H9 (cell line): Measurements from ENCODE around the gene MISP3. TPM values are rescaled to one million over a fixed set of nuclear protein-coding genes. Genes with fewer than 3 reads are reported as not detected.

ENCODE experiments used
- DNase-seq: peaks from one replicate; pipeline ENCODE4 v3.0.0-alpha.2; 2017
- H2AFZ ChIP-seq: one replicate; pipeline ENCODE4 v1.6.1; 2013; ENCODE audit warnings: mild to moderate bottlenecking, low read length, control low read depth, moderate library complexity
- H2AK5ac ChIP-seq: 2 replicates; pipeline ENCODE4 v1.6.1; 2013; ENCODE audit warnings: low read length, control low read depth, mixed read lengths; ENCODE audit not compliant: insufficient read length
- H2BK120ac ChIP-seq: one replicate; pipeline ENCODE4 v1.6.1; 2013; ENCODE audit warnings: low read depth, mild to moderate bottlenecking, low read length, control low read depth, inconsistent platforms; ENCODE audit not compliant: poor library complexity, severe bottlenecking
- H2BK12ac ChIP-seq: 2 replicates; pipeline ENCODE4 v1.6.1; 2013; ENCODE audit warnings: low read length, control low read depth, mixed read lengths, low read depth; ENCODE audit not compliant: insufficient read length
- H2BK15ac ChIP-seq: 2 replicates; pipeline ENCODE4 v1.6.1; 2013; ENCODE audit warnings: low read depth, low read length, control low read depth
- H2BK20ac ChIP-seq: one replicate; pipeline ENCODE4 v1.6.1; 2013; ENCODE audit warnings: low read depth, mild to moderate bottlenecking, low read length, control low read depth, inconsistent platforms; ENCODE audit not compliant: poor library complexity, severe bottlenecking
- H2BK5ac ChIP-seq: 2 replicates; pipeline ENCODE4 v1.6.1; 2013; ENCODE audit warnings: low read length, control low read depth, mixed read lengths; ENCODE audit not compliant: insufficient read length
- H3K14ac ChIP-seq: 2 replicates; pipeline ENCODE4 v1.6.1; 2013; ENCODE audit warnings: low read length, control low read depth; ENCODE audit not compliant: insufficient read depth
- H3K18ac ChIP-seq: 2 replicates; pipeline ENCODE4 v1.6.1; 2013; ENCODE audit warnings: low read depth, mild to moderate bottlenecking, mixed read lengths, low read length, control low read depth; ENCODE audit not compliant: insufficient read length
- H3K23ac ChIP-seq: 2 replicates; pipeline ENCODE4 v1.6.1; 2013; ENCODE audit warnings: low read length, control low read depth, mixed read lengths, low read depth; ENCODE audit not compliant: insufficient read length
- H3K23me2 ChIP-seq: 2 replicates; pipeline ENCODE4 v1.6.1; 2013; ENCODE audit warnings: low read depth, mild to moderate bottlenecking, mixed read lengths, low read length, control low read depth; ENCODE audit not compliant: insufficient read length, poor library complexity, severe bottlenecking
- H3K27ac ChIP-seq: 2 replicates; pipeline ENCODE4 v1.5.1; 2013; ENCODE audit warnings: low read length, control low read depth, mixed read lengths, low read depth; ENCODE audit not compliant: insufficient read length
- H3K27me3 ChIP-seq: 2 replicates; pipeline ENCODE4 v1.6.1; 2013; ENCODE audit warnings: low read length, control low read depth, inconsistent platforms; ENCODE audit not compliant: insufficient read depth
- H3K4ac ChIP-seq: 2 replicates; pipeline ENCODE4 v1.6.1; 2013; ENCODE audit warnings: low read depth, mild to moderate bottlenecking, control low read depth, inconsistent platforms, low read length, moderate library complexity
- H3K4me1 ChIP-seq: 2 replicates; pipeline ENCODE4 v1.6.1; 2013; ENCODE audit warnings: low read length, control low read depth, inconsistent platforms; ENCODE audit not compliant: insufficient read depth
- H3K4me2 ChIP-seq: 2 replicates; pipeline ENCODE4 v1.6.1; 2013; ENCODE audit warnings: low read length, control low read depth, mixed read lengths; ENCODE audit not compliant: insufficient read length, insufficient read depth
- H3K56ac ChIP-seq: 2 replicates; pipeline ENCODE4 v1.6.1; 2013; ENCODE audit warnings: low read depth, mild to moderate bottlenecking, mixed read lengths, low read length, control low read depth; ENCODE audit not compliant: insufficient read length
- H3K79me1 ChIP-seq: 2 replicates; pipeline ENCODE4 v1.6.1; 2013; ENCODE audit warnings: low read depth, mild to moderate bottlenecking, moderate library complexity, low read length, control low read depth, inconsistent platforms; ENCODE audit not compliant: insufficient read depth, poor library complexity, severe bottlenecking
- H3K79me2 ChIP-seq: 2 replicates; pipeline ENCODE4 v1.6.1; 2013; ENCODE audit warnings: low read length, control low read depth, inconsistent platforms; ENCODE audit not compliant: insufficient read depth
- H3K9ac ChIP-seq: 2 replicates; pipeline ENCODE4 v1.6.1; 2013; ENCODE audit warnings: low read length, control low read depth, mixed read lengths; ENCODE audit not compliant: insufficient read length; ENCODE audit errors: extremely low read depth
- H3K9me3 ChIP-seq: one replicate; pipeline ENCODE4 v1.6.1; 2013; ENCODE audit warnings: low read depth, low read length, inconsistent platforms; ENCODE audit not compliant: control insufficient read depth
- H3T11ph ChIP-seq: one replicate; pipeline ENCODE4 v1.6.1; 2013; ENCODE audit warnings: mild to moderate bottlenecking, low read length, control low read depth, inconsistent platforms
- H4K20me1 ChIP-seq: one replicate; pipeline ENCODE4 v1.6.1; 2013; ENCODE audit not compliant: control insufficient read depth, insufficient read length, insufficient read depth
- H4K5ac ChIP-seq: 2 replicates; pipeline ENCODE4 v1.6.1; 2013; ENCODE audit warnings: low read depth, mild to moderate bottlenecking, mixed read lengths, low read length, control low read depth; ENCODE audit not compliant: insufficient read length
- H4K8ac ChIP-seq: replicated peaks from 2 replicates; pipeline ENCODE4 v1.6.1; 2013; ENCODE audit warnings: low read length, control low read depth, mixed read lengths, low read depth; ENCODE audit not compliant: insufficient read length
- H4K91ac ChIP-seq: 2 replicates; pipeline ENCODE4 v1.6.1; 2013; ENCODE audit warnings: low read depth, mild to moderate bottlenecking, moderate library complexity, mixed read lengths, low read length, control low read depth; ENCODE audit not compliant: insufficient read length
- H3K27ac Mint-ChIP-seq, 3 experiments: 2 replicates in 2 of 3; 3 replicates in 1 of 3; pipeline ENCODE4 v1.8.0; 2020 to 2021; ENCODE audit warnings: mixed read lengths in 3 of 3, mild to moderate bottlenecking in 1 of 3, moderate library complexity in 1 of 3
- H3K27me3 Mint-ChIP-seq: 2 replicates; pipeline ENCODE4 v1.8.0; 2021; ENCODE audit warnings: low read depth, mild to moderate bottlenecking, moderate library complexity, mixed read lengths
- H3K36me3 Mint-ChIP-seq, 3 experiments: 2 replicates in 2 of 3; 3 replicates in 1 of 3; pipeline ENCODE4 v1.8.0; 2020 to 2021; ENCODE audit warnings: low read depth in 3 of 3, mixed read lengths in 3 of 3; ENCODE audit not compliant: insufficient read depth in 1 of 3
- H3K4me1 Mint-ChIP-seq, 2 experiments: 2 replicates each; pipeline ENCODE4 v1.8.0; 2020; ENCODE audit warnings: mixed read lengths in 2 of 2
- H3K4me3 Mint-ChIP-seq, 2 experiments: 2 replicates in 1 of 2; 3 replicates in 1 of 2; pipeline ENCODE4 v1.8.0; 2020 to 2021; ENCODE audit warnings: mild to moderate bottlenecking in 2 of 2, mixed read lengths in 2 of 2, moderate library complexity in 1 of 2
- H3K9me3 Mint-ChIP-seq, 2 experiments: 2 replicates in 1 of 2; 3 replicates in 1 of 2; pipeline ENCODE4 v1.8.0; 2020; ENCODE audit warnings: mild to moderate bottlenecking in 2 of 2, mixed read lengths in 2 of 2, moderate library complexity in 1 of 2
- WGBS: extraction: QIAGEN DNeasy Blood & Tissue Kit; methylation state at CpG from one replicate; pipeline ENCODE4 v1.1.7; 2013; ENCODE audit warnings: missing lambda C conversion rate, low lambda C conversion rate, mixed read lengths; ENCODE audit not compliant: insufficient read length; ENCODE audit errors: extremely low coverage; 5-methylcytosine and 5-hydroxymethylcytosine counted together
- total RNA-seq: library from RNA; stranded (reverse); gene quantifications from 2 replicates; pipeline ENCODE4 v1.2.1, GENCODE V29; 2021
- TF ChIP-seq, protein P1 (sequence below): fragments of 200-600 bp; sonication (generic); conservative IDR thresholded peaks from 3 replicates; pipeline ENCODE4 v1.8.0; 2021; ENCODE audit warnings: antibody characterized with exemption, mild to moderate bottlenecking

The MISP3 gene
- total RNA-seq, 1 experiment from 2014 or later: 0.26 TPM

- Histone ChIP-seq H3K9ac (no peak overlapping the region), H4K20me1 (no peaks in the 10 kb centered on the region), H3K79me1 (no peaks in the 10 kb centered on the region), H3K4me2 (no peak overlapping the region), H3K18ac (no peak overlapping the region), H4K91ac (no peak overlapping the region), H3K14ac (no peak overlapping the region), H2AFZ (no peak overlapping the region), H2BK12ac (no peak overlapping the region), H3K9me3 (no peaks in the 10 kb centered on the region), H3K27me3 (peaks cover 7% of the 10 kb centered on the region), H2BK20ac (no peak overlapping the region), H2BK5ac (no peak overlapping the region), H2BK15ac (no peak overlapping the region), H3K79me2 (no peaks in the 10 kb centered on the region), H4K8ac (no peak overlapping the region), H3K23me2 (peaks cover 4% of the 10 kb centered on the region), H2AK5ac (no peak overlapping the region), H2BK120ac (no peak overlapping the region), H4K5ac (no peak overlapping the region), H3K4me1 (no peaks in the 10 kb centered on the region; the same call in 1 of the 2 replicates), H3K56ac (no peak overlapping the region), H3K23ac (no peak overlapping the region), H3T11ph (no peak overlapping the region), H3K4ac (no peak overlapping the region), H3K27ac (no peak overlapping the region)
- no peak overlapping the region for H3K27ac Mint-ChIP-seq
- H3K27me3 Mint-ChIP-seq: peaks cover 35% of the 10 kb centered on the region
- no peaks in the 10 kb centered on the region; a peak in 2 of 5 replicates for H3K9me3 Mint-ChIP-seq
- TF ChIP-seq, protein P1, sequence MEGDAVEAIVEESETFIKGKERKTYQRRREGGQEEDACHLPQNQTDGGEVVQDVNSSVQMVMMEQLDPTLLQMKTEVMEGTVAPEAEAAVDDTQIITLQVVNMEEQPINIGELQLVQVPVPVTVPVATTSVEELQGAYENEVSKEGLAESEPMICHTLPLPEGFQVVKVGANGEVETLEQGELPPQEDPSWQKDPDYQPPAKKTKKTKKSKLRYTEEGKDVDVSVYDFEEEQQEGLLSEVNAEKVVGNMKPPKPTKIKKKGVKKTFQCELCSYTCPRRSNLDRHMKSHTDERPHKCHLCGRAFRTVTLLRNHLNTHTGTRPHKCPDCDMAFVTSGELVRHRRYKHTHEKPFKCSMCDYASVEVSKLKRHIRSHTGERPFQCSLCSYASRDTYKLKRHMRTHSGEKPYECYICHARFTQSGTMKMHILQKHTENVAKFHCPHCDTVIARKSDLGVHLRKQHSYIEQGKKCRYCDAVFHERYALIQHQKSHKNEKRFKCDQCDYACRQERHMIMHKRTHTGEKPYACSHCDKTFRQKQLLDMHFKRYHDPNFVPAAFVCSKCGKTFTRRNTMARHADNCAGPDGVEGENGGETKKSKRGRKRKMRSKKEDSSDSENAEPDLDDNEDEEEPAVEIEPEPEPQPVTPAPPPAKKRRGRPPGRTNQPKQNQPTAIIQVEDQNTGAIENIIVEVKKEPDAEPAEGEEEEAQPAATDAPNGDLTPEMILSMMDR: no peak
- H3K36me3 Mint-ChIP-seq: no peaks in the 10 kb centered on the region
- no peak for DNase-seq
- no peak overlapping the region for H3K4me3 Mint-ChIP-seq
- peaks cover 6 to 14% of the 10 kb centered on the region in 2 experiments; a peak in 3 of 4 replicates for H3K4me1 Mint-ChIP-seq
- WGBS: no CpG with 5 or more reads among the region's 7 CpGs
Observed at GRCh38 chr19:14063105-14063504, 9.5 kb upstream of the MISP3 start.
